ENCODE measurements around the gene CBFB.
A peak's percentile ranks its signal among the peaks of the same experiment; 100 is the strongest.

Gene CBFB

DNA sequence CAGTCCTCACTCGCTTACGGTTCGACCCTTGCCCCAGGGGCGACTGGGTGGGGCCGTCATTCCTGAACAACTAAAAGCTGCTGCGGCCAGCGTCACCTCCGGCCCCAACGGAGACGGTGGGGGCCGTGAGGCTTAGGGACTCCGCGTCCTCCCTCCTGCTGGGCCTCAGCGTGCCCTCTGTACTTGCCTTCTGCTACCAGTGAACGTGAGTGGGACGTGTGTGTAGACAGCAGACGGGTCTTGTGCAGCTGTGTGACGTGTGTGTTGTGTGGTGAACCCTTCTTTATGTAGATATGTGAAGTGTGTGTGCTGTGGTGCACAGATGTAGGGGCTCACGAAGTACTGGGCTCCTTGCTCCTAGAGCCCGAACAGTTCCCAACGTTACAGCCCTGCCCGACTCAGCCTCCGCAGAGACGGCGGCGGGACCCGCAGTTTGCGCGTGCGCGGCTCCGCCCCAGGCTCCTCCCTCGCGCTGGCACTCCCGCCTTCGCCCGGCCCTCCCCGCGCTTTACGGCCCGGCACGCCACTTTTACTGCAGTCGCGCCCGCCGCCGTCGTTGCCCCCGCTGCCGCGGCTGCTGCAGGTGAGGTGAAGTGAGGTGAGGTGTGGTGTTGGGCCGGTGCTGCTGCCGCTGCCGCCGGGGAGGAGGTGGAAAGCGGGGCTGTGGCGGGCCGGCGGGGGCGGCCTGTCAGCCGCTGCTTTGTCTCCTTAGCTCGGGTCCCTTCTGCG is 80.6 kb downstream of the CBFB start, which contains the start of gene PHAF1:
TSS of gene PHAF1 (plus strand) at position 535 of the 729 bp plus-strand sequence. CDS start 235 bp downstream, outside the sequence.
- peak; percentile 99 for DNase-seq
- Mint-ChIP-seq H3K4me3 (peak within 1 kb of the TSS; percentile 97), H3K36me3 (ENCODE audit: low read depth) (peaks cover 13% of the 10 kb centered on the region), H3K9me3 (no peaks in the 10 kb centered on the region), H3K4me1 (peaks cover 26% of the 10 kb centered on the region), H3K27ac (peak within 1 kb of the TSS; percentile 96), H3K27me3 (ENCODE audit: low read depth, poor library complexity) (no peaks in the 10 kb centered on the region)
- TF ChIP-seq, protein P1, sequence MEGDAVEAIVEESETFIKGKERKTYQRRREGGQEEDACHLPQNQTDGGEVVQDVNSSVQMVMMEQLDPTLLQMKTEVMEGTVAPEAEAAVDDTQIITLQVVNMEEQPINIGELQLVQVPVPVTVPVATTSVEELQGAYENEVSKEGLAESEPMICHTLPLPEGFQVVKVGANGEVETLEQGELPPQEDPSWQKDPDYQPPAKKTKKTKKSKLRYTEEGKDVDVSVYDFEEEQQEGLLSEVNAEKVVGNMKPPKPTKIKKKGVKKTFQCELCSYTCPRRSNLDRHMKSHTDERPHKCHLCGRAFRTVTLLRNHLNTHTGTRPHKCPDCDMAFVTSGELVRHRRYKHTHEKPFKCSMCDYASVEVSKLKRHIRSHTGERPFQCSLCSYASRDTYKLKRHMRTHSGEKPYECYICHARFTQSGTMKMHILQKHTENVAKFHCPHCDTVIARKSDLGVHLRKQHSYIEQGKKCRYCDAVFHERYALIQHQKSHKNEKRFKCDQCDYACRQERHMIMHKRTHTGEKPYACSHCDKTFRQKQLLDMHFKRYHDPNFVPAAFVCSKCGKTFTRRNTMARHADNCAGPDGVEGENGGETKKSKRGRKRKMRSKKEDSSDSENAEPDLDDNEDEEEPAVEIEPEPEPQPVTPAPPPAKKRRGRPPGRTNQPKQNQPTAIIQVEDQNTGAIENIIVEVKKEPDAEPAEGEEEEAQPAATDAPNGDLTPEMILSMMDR (IDR thresholded peaks at IDR 0.05) = no peak

DNA sequence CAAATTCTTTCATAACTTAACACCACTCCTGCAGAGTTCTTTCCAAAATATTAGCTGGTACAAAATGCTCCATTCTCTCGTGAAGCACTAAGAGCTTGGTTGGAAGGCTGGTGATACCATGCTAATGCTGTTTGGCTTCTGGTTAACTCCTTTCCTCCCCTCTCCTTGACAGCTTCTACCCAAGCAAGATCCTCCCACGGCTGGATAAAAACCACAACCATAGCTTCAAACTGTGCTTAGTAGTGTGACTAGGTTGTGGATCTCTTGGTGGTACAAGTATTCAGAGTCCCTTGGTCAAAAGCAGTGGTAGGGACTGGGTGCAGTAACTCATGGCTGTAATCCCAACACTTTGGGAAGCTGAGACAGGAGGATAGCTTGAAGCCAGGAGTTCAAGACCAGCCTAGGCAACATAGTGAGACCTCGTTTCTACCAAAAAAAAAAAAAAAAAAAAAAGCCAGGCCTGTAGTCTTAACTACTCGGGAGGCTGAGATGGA is 83.0 kb downstream of the CBFB start:
- TF ChIP-seq, protein P1 (IDR thresholded peaks at IDR 0.05) = no peak
- H3K27ac Mint-ChIP-seq = no peak overlapping the region
- peaks cover 33% of the 10 kb centered on the region for H3K4me1 Mint-ChIP-seq
- no peaks in the 10 kb centered on the region for H3K27me3 Mint-ChIP-seq (ENCODE audit: low read depth, poor library complexity)
- no peak for DNase-seq
- H3K9me3 Mint-ChIP-seq = no peaks in the 10 kb centered on the region
- H3K4me3 Mint-ChIP-seq = peak overlapping the region; percentile 52
- peaks cover 19% of the 10 kb centered on the region for H3K36me3 Mint-ChIP-seq (ENCODE audit: low read depth)

DNA sequence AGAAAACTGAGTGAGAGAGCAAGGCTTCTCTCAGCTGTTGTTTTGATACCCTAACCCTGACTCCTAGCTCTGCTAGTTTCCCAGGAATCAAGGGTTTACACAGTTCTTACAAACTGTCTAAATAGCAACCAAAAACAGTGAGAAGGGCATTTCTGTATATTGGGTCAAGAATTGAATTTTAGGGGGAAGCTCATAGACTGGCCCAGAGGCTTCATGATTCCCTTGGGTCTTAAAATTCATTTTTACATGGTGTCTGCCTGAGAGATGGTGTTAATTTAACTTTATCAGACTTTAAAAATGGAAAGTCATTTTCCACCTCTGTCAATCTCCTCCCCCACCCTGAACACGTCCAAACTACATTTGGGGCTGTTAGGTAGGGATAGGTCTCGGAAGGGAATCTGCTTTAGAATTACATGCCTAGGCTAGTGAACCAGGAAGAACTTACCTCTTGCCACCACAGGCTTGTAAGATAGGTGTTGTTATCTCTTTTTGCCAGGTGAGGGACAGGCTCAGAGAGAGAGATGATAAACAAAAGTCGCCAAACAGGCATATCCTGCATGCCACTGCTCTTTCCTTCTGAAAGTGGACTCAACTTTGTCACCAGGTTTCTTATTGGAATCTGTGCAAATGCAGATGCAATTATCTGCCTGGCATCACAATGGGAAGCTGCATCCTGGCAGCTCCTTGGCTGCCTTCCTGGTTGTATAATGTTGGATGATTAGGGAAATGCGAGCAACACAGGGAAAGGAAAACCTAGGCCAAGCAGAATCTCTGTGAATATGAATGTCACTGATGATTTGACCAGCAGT is 83.8 kb downstream of the CBFB start:
- H3K27me3 Mint-ChIP-seq (ENCODE audit: low read depth, poor library complexity) = no peaks in the 10 kb centered on the region
- no peak for DNase-seq
- TF ChIP-seq, protein P1 (IDR thresholded peaks at IDR 0.05) = no peak
- no peak overlapping the region for H3K4me3 Mint-ChIP-seq
- H3K4me1 Mint-ChIP-seq = peaks cover 33% of the 10 kb centered on the region
- H3K9me3 Mint-ChIP-seq = no peaks in the 10 kb centered on the region
- H3K27ac Mint-ChIP-seq = no peak overlapping the region
- peaks cover 19% of the 10 kb centered on the region for H3K36me3 Mint-ChIP-seq (ENCODE audit: low read depth)

DNA sequence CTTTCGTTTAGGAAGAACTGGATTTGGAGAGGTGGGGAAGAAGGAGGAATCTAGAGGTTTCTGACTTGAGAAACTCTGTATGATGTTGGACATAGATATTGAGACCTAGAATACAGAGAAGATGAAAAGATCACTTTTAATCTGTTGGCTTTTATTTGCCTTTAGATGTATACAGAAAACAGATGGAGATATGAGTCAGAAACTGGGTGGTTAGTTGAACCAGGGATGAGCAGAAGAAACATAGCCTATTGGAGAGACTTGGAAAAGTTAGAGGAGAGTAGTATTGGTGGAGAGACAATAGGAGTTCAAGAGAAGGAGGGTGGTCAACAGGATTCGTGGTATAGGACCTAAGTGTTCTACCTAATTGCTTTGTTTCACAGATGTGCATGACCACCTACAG is 85.8 kb downstream of the CBFB start:
- H3K4me3 Mint-ChIP-seq = no peak overlapping the region
- H3K27me3 Mint-ChIP-seq (ENCODE audit: low read depth, poor library complexity) = no peaks in the 10 kb centered on the region

DNA sequence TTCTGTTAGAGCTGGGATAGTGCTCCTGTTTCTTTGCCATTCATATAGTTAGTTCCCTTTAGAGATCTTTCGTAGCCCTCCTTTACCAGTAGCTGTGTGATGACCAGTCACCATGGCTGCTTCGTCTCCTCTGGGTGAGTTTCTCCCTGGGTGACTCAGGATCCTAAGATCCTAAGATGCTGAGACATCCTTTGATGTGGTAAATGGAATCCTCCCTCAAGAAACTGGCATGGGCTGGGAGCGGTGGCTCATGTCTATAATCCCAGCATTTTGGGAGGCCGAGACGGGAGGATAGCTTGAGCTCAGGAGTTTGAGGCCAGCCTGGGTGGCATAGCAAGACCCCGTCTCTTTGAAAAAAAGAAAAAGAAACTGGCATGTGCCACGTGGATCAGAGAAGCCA is 86.7 kb downstream of the CBFB start:
- H3K27ac Mint-ChIP-seq = no peak overlapping the region
- DNase-seq = no peak
- H3K9me3 Mint-ChIP-seq = no peaks in the 10 kb centered on the region

More for the DNA sequence above, 85.8 kb downstream of the CBFB start:
- Mint-ChIP-seq H3K4me1 (peaks cover 20% of the 10 kb centered on the region), H3K27ac (no peak overlapping the region), H3K36me3 (ENCODE audit: low read depth) (peaks cover 21% of the 10 kb centered on the region), H3K9me3 (no peaks in the 10 kb centered on the region)
- DNase-seq = no peak
- TF ChIP-seq, protein P1 (IDR thresholded peaks at IDR 0.05) = no peak

More for the DNA sequence above, 86.7 kb downstream of the CBFB start:
- Mint-ChIP-seq H3K4me3 (no peak overlapping the region), H3K27me3 (ENCODE audit: low read depth, poor library complexity) (no peaks in the 10 kb centered on the region), H3K4me1 (peaks cover 17% of the 10 kb centered on the region), H3K36me3 (ENCODE audit: low read depth) (peaks cover 28% of the 10 kb centered on the region)
- TF ChIP-seq, protein P1 (IDR thresholded peaks at IDR 0.05) = no peak

Measured in nephron progenitor cell (in vitro differentiated cells).